ENCODE measurements around the gene TSPOAP1.

DNA sequence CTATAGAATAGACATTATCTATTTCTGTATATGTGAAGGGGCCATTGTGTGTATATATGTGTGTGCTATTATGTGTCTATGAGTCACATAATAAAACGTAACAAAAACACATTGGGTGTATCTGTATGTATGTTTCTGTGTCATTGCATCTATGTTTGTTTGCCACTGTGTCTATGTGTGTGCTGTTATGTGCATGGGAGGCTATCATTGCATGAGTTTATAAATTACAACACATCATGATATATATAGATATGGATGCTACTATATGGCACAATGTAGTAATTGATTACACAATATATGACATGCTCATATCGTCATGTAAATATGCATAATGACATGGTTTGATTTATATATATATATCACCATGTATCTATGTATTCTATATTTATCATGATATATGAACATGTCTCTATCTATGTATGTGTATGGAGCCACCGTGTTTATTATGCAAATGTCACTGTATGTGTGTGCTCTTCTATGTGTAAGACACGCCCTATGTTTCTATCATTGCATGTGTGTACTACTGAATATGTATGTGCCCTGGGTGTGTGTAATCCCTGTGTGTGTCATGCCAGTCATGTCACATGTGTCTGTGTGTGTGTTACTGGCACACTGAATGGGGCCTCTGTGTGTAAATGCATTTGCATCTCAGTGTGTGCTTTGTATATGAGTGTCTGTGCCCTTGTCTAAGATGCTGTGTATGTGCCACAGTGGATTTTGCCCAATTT lies 1.4 kb upstream of the TSPOAP1 start:
- TF ChIP-seq, protein P1, sequence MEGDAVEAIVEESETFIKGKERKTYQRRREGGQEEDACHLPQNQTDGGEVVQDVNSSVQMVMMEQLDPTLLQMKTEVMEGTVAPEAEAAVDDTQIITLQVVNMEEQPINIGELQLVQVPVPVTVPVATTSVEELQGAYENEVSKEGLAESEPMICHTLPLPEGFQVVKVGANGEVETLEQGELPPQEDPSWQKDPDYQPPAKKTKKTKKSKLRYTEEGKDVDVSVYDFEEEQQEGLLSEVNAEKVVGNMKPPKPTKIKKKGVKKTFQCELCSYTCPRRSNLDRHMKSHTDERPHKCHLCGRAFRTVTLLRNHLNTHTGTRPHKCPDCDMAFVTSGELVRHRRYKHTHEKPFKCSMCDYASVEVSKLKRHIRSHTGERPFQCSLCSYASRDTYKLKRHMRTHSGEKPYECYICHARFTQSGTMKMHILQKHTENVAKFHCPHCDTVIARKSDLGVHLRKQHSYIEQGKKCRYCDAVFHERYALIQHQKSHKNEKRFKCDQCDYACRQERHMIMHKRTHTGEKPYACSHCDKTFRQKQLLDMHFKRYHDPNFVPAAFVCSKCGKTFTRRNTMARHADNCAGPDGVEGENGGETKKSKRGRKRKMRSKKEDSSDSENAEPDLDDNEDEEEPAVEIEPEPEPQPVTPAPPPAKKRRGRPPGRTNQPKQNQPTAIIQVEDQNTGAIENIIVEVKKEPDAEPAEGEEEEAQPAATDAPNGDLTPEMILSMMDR (conservative IDR thresholded peaks at IDR 0.05), result no peak
- no peak for TF ChIP-seq ZFX (IDR thresholded peaks at IDR 0.05)
